Neutrophil (primary cell): ENCODE results near the gene TCF4.

ENCODE experiments used
- H3K27ac ChIP-seq: fragments of 200-600 bp; sonication (generic); 2 replicates; pipeline ENCODE4 v1.5.1; 2016; ENCODE audit warnings: mild to moderate bottlenecking, moderate library complexity
- H3K27me3 ChIP-seq: fragments of 200-600 bp; sonication (generic); 2 replicates; pipeline ENCODE4 v1.6.0; 2016; ENCODE audit warnings: mild to moderate bottlenecking
- H3K36me3 ChIP-seq: fragments of 200-600 bp; sonication (generic); 2 replicates; pipeline ENCODE4 v1.5.1; 2017
- H3K4me1 ChIP-seq, 2 experiments: fragments of 200-600 bp in 1 of 2; sonication (generic) in 1 of 2; 1 replicate in 1 of 2; 2 replicates in 1 of 2; pipeline versions ENCODE4 v1.5.1 to v1.6.1; 2013 to 2016; ENCODE audit warnings: low read depth in 1 of 2, low read length in 1 of 2, mild to moderate bottlenecking in 1 of 2, moderate library complexity in 1 of 2; ENCODE audit not compliant: control insufficient read depth in 1 of 2, insufficient read depth in 1 of 2
- H3K4me3 ChIP-seq, 2 experiments: fragments of 200-600 bp in 1 of 2; sonication (generic) in 1 of 2; 1 replicate in 1 of 2; 2 replicates in 1 of 2; pipeline ENCODE4 v1.5.1; 2013 to 2016; ENCODE audit warnings: low read depth in 1 of 2, low read length in 1 of 2, mild to moderate bottlenecking in 1 of 2, moderate library complexity in 1 of 2
- H3K9me3 ChIP-seq: fragments of 200-600 bp; sonication (generic); 2 replicates; pipeline ENCODE4 v1.5.1; 2016
- TF ChIP-seq, protein P1 (sequence below): fragments of 200-600 bp; sonication (generic); IDR thresholded peaks from 2 replicates; pipeline ENCODE4 v1.5.1; 2016; ENCODE audit warnings: antibody characterized with exemption

Gene TCF4

DNA sequence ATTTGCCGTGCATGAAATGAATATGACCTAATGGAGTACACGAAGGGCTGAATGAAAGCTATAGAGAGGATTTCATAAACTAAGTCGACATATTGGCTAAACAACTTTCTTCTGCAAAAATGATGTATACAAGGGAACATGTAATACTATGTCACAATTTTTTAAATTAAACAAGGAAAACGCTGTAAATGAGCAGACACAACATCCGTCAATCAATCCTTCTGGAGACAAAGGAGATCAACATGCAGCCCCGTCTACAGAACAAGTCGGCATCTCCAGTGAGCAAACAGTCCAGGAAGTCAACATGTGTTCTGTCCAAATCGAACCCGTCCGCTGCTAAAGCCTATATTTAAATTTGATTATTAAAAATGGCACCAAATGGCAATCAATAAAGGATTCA lies 180.8 kb downstream of the TCF4 start:
- TF ChIP-seq, protein P1, sequence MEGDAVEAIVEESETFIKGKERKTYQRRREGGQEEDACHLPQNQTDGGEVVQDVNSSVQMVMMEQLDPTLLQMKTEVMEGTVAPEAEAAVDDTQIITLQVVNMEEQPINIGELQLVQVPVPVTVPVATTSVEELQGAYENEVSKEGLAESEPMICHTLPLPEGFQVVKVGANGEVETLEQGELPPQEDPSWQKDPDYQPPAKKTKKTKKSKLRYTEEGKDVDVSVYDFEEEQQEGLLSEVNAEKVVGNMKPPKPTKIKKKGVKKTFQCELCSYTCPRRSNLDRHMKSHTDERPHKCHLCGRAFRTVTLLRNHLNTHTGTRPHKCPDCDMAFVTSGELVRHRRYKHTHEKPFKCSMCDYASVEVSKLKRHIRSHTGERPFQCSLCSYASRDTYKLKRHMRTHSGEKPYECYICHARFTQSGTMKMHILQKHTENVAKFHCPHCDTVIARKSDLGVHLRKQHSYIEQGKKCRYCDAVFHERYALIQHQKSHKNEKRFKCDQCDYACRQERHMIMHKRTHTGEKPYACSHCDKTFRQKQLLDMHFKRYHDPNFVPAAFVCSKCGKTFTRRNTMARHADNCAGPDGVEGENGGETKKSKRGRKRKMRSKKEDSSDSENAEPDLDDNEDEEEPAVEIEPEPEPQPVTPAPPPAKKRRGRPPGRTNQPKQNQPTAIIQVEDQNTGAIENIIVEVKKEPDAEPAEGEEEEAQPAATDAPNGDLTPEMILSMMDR: no peak
- H3K36me3 ChIP-seq: no peaks in the 10 kb centered on the region
- no peaks in the 10 kb centered on the region for H3K4me1 ChIP-seq
- peaks cover 5% of the 10 kb centered on the region for H3K27me3 ChIP-seq
- H3K4me3 ChIP-seq: no peak overlapping the region
- H3K27ac ChIP-seq: no peak overlapping the region
- no peaks in the 10 kb centered on the region for H3K9me3 ChIP-seq

DNA sequence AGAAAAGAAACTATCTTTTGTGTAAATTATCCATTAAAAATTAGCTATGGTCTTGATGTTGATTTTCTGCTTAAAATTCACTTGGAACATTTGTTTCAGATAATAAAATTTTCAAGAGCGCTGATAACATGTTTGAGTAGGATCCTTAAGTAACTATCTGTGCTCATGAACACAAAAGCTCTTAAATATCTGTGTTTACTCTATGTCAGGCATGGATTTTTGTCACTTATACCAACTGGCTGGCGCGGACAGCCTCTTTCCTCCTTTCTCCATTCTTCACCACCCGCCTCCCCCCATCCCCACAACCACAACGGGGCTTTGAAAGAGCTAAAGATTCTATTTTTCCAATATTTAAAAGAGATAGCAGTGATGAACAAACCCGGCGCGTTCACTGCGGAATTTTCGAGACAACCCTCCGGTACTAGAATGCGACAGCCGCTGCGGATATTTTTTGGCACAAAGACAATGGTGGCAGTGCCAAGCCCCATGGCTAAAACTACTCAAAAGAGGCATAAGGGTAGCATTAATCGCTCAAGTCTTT lies 181.5 kb downstream of the TCF4 start:
- Histone ChIP-seq H3K27ac (no peak overlapping the region), H3K4me3 (no peak overlapping the region), H3K9me3 (no peaks in the 10 kb centered on the region), H3K36me3 (no peaks in the 10 kb centered on the region), H3K4me1 (no peaks in the 10 kb centered on the region), H3K27me3 (peaks cover 5% of the 10 kb centered on the region)
- TF ChIP-seq, protein P1: no peak

DNA sequence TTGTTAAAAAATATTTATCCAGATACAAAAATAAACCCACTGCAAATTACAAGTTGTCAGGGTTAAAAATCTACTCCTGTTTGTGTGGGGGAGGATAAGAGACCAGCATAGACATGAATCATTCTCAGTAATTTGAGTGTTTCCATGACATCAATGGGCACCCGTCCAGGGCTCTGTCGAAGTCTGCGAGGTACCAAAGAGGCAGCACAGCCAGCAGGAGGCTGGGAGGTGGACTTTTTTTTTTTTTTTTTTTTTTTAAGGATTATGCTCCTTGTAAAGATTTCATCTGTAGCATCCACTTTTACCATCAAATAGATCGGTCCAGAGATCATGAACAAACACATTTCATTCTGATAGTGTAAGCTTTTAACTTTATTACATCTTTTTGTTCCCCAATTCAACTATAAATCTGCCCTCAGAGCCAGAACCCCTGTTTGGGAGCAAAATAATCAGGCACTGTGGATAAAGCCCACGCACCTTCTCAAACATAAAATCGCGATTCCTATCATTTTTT lies 182.0 kb downstream of the TCF4 start:
- Histone ChIP-seq H3K4me3 (no peak overlapping the region), H3K9me3 (no peaks in the 10 kb centered on the region), H3K27ac (no peak overlapping the region), H3K36me3 (no peaks in the 10 kb centered on the region), H3K4me1 (no peaks in the 10 kb centered on the region), H3K27me3 (peaks cover 5% of the 10 kb centered on the region)
- TF ChIP-seq, protein P1: no peak

DNA sequence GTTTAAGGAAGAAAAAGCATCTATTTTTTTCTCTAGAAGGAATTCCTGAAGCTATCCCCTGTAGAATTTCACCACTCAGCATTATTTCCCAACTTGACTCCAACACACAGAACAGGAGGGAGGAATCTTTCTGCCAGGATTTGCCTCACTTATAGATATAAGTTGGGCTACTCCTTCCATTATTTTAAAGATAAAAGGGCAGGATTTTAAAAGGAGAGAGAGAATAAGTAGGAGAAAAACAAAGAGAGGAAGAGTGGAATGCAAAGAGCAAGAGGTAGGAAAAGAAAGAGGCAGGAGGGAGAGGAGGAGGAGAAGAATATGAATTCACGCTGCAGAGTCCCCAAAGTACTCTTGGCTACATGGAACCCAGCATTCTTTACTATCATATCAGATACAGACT lies 182.5 kb downstream of the TCF4 start:
- Histone ChIP-seq H3K4me1 (no peaks in the 10 kb centered on the region), H3K27me3 (peaks cover 5% of the 10 kb centered on the region), H3K27ac (no peak overlapping the region), H3K9me3 (no peaks in the 10 kb centered on the region), H3K4me3 (no peak overlapping the region), H3K36me3 (no peaks in the 10 kb centered on the region)
- TF ChIP-seq, protein P1: no peak

DNA sequence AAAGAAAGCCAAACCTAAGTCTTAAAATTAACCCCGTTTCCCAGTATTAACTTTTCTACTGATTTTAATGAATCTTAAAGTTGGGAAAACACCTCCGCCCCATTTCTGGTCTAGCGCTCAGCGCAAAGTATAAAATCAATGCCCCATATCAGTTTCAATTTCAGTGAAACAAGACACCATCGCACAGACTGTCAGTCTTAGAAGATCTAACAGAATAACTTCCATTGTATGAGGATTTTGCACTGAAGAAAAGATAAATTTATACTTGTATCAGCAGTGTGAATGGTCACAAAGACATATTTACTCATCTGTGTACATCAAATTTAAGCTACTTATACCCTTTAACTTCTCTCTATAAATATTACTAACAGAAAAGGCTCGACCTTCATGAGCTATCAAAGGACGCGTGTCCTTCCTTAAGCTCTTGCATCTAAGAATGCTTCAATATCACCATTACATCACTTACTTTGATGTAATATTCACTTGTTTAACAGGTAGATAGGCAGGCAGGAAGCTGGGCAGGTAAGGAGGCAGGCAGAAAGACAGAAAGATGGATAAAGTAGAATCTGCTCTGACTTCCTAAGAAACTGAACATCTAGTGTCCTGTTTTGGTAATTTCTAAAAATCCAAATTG lies 183.0 kb downstream of the TCF4 start:
- no peak overlapping the region for H3K27ac ChIP-seq
- no peaks in the 10 kb centered on the region for H3K36me3 ChIP-seq
- H3K9me3 ChIP-seq: no peaks in the 10 kb centered on the region
- H3K27me3 ChIP-seq: peaks cover 5% of the 10 kb centered on the region
- no peaks in the 10 kb centered on the region for H3K4me1 ChIP-seq
- TF ChIP-seq, protein P1: no peak
- no peak overlapping the region for H3K4me3 ChIP-seq
